IPS DF 19.7 (cell line): ENCODE data around the gene EBPL.

Experiments
- DNase-seq: peaks from one replicate; pipeline ENCODE4 v3.0.0-alpha.2; 2013; ENCODE audit warnings: low read depth, low spot score

Gene EBPL

DNA sequence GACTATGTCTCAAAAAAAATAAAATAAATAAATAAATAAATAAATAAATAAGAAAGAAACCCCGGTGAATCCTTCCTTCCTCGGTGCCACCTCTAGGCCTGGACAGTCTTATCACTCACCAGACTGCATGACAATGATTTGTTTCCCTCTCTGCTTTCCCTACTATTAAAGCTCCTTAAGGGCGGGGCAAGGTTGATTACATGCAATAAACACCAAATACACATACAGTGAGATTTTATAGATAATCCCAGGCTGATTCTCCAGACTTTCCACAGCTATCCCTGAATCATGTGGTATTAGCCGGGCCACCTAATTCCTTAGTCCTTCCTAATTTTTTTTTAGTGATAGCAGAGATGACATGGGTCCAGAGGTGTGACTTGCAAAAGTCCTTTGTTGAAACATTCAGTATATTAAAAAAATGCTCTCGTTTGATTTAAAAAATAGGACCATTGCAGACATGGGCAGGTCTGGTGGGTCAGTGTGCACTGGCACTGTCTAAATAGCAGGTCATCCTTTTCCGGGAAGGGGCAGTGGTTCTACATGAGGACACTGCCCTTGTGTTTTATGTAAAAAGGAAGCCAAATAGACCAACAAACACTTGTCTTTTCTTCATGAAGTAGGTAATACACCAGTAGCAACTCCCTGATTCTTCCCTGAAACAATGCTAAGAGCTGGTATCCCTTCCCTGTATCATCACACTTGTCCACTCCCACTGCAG lies 14.5 kb downstream of the EBPL start:
- DNase-seq, result no peak

DNA sequence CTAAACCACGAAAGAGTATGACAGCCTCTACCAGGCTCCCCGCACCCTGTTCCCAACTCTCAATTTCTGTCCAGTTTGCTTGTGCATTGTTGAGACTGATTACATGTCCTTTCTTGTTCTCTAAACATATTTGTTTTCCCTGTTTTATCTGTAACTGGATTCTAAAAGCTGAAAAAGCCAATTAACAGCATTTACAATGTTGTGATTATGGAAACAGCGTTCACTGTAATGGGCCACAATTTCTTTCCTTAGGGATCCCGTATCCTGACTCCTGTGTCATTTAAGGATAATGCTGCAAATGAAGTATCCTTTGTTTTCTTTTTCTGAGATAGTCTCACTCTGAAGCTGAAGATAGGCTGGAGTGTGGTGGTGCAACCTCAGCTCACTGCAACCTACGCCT lies 20.5 kb downstream of the EBPL start:
- DNase-seq, result no peak

DNA sequence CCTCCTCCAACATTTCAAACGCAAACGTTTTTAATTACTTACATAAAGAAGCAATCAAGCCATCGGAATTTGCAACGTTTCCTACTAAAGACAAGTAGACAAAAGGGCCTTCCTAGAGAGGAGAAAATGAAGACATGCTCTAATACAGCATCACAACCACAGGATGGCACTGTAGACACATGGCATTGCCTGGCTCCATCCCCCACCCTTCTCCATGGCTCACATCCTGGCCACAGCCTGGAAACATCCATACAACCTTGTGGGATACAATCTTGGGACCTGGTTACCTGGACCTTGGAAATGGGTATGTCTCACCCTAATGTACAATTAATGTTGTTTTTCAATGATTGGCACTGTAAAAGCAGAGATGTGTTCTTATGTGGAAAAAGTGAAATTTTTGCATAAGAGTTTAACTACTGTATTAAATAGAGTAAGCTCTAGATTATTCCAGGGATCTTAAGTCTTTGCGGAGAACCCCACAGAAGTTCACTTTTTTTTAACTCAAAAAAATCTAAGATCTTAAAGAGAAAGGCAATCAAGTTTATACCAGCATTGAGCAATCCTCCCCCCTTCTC lies 21.5 kb downstream of the EBPL start:
- DNase-seq, result no peak

DNA sequence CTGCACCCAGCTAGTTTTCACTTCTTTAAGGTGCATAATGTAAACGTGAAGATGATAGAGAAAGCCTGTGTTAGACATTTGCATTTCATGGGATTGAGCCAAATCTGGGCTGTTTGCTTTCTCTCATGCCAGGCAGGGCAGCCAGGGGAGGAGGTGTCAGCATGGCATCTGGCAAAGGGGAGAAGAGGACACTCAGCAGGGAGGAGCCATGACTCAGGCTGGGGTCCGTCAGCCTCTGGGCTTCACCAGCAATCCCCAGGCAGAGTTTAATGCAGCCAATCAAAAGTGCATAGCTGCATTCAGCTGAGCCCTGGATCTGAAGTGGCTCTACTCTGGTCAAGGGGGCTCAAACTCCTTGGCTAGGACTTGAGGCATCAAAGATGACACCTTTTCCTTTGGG lies 23.5 kb downstream of the EBPL start:
- no peak for DNase-seq

DNA sequence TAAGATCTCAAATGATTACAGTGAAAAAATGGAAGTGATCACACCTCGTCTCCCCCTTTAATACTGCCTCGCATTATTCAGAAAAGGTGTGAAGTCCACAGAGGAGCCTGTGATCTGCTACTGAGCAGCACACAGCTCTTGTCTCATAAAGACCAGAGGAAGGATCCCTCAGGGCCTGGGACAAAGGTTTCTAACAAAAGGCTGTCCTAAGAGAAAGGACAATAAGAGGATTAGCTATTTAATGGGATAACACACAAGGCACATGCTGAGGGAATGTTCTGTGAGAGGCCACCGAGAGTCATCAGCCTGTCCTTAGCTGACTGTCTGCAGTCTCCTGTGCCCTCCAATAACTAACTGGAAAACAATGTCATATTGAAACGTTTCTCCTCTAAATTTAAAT lies 26.7 kb downstream of the EBPL start:
- no peak for DNase-seq

DNA sequence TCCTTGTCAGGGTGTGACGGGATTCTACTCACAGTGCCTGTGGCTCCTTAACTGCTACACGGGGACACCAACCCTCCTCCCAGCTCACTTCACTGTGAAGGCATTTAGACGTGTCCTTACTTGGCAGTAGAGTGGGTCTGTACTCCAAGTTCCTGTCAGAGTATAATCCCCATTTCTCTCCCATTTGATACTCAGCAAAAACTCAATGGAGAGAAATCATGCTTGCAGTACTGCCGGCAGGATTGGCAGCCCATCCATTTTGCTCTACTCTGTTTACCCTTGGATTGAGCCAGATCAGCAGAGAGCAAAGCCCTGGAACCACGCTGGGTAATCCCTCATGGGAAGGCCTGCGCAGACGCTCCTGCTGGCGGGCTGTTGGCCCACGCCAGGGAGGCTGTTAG lies 34.0 kb downstream of the EBPL start:
- no peak for DNase-seq

DNA sequence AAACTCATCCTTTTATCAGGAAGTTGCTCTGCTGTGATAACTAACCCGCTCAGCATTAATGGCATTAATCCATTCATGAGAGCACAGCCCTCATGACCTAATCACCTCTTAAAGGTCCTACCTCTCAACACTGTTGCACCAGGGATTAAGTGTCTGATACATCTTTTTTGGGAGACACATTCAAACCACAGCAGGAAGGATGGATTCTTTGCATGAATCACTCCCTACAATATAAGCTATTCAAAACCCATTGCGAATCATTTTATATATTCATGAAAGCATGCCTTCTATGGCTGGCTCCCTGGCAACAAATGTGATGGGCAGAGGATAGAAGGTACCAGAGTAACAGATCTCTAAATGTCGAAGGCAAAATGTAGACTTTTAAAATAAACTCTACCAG lies 35.4 kb downstream of the EBPL start:
- DNase-seq, result no peak

DNA sequence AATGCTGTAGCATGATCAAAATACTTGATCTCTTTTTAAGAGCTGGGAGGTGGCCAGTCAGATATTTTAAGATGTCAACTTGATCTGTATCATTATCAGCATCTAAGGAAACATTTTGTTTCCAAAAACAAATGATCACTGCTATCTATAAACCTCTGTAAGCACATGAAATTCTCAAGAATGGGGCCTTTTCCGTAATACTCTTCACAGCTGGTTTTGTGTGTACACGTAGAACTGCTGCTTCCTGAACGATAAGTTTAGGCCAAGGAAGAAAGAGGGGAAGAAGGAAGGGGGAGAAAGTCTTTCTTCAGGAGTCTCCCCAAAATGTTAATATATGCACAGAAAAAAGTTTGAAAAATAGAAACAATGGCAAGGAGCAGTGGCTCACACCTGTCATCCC lies 37.3 kb downstream of the EBPL start:
- no peak for DNase-seq

DNA sequence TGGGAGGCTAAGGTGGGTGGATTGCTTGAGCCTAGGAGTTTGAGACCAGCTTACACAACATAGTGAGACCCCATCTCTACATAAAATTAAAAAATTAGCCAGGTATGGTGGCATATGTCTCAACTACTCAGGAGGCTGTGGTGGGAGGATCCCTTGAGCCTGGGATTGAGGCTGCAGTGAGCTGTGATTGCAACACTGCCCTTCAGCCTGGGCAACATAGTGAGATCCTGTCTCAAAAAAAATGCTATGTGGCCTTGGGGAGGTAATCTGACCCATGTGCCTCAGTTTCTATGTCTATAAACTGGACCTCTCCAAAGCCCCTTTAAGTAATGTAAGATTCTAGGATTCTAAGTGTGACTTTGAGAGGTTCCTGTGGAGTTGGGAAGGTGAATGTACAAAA lies 37.8 kb downstream of the EBPL start:
- no peak for DNase-seq

DNA sequence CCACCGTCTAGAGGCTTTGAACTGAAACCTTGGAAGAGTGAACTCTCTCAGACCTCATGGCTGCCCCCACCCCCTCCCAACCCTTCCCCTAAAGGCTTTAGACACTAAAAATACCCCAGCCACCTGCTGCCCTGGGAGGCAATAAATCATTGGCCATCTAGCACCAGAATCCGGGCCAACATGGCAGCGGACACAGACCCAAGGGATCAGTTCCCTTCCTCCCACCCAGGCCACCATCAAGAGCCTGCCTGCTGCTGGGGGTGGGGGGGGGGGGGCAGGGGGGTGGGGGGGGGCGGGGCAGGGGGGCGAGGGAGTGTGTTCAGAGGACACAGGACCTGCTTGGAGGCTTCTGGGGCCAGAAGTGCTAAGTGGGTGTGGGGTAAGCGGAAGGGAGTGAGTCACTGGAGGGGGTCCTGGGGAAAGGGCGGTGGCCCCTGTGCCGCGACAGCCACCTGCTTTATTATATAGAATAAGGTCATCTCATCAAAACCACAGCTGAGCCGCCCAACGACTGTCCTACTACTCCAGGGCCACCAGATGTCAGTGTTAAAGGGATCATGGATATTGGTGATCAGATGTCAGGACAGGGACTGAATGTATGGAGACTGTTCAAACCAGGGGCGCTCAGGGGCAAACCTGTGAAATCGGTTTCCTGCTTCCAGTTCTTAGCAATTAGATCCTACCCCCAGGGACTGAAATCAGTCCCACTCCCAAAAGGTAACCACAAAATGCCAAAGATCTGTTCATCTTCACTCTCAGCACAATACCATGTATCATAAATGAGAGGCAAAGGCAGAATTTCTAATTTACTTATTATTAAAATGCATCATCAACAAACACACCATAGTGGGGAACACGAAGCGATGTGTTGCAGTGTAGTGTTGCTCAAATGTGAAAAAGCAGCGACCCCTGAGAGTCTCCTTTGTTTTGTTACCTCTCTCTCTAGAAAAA lies 38.7 kb downstream of the EBPL start:
- DNase-seq, result no peak

DNA sequence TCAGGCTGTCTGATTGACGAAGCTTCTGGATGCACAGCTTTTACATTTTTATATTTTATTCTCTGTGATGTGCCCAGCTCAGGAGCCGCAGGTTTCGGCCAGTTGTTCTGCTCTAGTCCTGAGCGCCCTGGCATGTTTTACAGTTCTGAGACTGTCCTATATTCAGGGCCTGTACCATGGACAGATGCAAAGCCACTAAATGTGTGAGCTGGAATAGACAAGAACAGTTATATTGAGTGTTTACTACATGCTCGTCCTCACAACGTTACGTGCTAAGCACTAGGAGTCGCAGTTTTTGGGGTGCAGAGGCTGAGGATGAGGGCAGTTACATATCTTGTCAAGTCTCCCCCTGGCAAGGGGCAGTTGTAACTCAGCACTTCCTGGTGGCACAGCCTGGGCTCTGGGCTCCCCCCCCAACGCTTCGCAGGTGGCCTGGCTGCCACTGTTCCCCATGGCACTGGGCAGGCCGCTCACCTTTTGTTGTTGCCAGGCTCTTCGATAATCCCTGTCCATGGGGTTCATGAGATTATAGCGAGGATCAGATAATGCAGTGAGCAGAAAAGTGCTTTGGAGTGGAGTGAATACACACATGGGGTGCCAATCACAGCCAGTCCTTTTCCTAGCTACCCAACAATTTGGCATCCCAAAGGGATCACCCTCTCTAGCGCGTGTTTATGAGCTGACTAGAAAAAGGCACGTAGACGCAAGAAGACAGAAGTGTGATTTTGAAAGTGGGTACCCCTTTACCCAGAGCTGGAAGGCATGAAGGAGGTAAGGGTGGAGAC lies 39.5 kb downstream of the EBPL start:
- no peak for DNase-seq

DNA sequence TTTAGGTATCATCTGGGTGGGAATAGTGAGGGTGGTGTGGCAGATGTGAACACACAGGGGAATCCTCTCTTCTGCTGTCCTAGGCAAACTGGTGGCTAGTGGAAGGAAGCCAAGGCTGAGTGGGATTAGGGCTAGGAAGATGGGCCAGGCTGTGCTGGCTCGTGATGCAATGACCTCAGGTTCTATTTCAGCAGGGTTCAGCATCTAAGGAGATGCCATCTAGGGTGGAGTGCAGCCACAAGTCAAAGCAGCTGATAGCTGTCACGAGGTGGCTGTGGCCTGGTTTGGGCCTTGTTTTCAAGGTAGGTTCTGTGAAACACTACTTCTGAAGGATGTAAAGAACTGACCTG lies 41.3 kb downstream of the EBPL start:
- DNase-seq, result no peak

DNA sequence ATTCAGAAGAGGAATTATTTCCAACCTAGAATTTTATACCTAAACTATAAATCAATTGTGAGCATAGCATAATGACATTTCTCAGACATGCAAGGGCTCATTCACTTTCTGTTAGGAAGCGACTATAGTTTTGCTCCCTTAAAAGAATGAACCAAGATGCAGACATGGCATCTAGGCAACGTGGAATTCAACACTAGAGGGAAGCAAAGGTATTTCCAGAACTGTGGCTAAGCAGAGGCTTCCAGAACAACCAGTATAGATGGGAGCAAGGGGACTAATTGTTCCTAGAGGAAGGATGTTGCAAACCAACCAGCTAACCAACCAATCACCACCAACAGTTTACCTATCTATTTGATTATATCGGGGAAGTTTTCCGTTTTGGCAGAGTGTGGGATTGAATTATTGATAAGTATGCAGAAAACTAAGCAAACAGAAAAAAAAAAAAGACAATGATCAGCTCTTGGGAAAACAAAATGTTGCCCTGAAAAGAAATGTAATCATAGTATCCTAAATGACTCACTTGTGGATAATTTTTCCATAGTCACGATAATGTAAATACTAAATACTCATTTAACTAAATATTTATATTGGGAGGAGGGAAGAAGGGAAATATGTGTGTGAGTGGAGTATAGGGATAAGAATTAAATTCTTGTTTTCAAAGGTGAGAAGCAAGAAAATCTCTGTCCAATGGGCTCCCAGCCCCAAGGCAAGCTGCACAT lies 41.9 kb downstream of the EBPL start:
- DNase-seq, result peak; percentile 20

DNA sequence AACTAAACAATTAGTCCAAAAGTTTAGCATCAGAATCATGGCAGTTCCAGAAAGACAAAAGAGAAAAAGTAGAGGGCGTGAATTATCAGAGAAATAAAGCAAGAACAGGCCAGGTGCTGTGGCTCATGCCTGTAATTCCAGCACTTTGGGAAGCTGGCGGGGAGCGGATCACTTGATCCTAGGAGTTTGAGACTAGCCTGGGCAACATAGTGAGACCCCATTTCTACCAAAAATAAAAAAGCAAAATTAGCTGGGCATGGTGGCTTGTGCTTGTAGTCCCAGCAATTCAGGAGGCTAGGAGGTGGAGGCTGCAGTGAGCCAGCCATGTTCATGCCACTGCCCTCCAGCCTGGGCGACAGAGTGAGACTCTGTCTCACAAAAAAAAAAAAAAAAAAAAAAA lies 44.6 kb downstream of the EBPL start:
- DNase-seq, result no peak

DNA sequence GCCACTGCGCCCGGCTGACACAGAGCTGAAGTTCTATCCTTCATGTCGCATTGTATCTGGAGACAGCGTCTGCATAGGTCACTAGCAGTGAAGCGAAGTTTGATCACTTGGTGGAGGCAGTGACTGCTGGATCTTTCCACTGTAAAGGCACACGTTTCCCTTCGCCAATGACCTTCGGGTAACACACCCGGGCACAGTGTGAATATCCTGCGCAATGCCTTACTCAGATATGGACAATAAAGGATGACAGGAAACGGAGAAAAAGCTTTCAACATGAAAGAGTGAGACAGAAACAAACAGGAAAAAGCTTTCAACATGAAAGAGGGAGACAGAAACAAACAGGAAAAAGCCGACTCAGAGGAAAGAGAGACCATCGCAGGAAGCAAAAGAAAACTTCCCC lies 45.8 kb downstream of the EBPL start:
- DNase-seq, result no peak

DNA sequence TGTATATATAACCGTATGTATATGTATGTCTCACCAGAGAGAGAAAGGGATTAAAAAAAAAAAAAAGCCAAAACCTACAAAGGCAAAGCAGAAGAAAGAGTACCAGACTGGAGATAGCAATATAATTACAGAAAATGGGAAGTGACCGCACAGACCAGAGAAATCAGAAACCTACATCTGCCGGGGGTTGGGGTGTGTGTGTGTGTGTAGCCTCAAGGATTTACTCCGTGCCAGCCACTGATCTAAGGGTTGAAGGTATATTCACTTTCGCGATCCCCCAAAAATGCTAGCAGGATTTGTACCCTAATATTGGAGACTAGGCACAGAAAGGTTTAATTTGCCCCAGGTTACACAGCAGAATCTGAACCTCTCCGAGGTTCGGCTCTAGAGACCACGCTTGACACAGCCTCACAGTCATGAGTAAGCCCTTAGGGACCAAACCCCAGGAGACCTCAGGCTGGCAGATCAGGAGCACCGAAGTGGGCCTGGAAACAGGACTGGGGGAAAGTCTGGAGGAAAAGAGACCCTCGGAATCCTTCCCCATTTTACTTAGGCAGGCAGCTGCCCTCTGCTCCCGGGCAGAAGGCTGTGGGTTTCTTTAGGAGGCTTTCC lies 48.1 kb downstream of the EBPL start:
- no peak for DNase-seq

DNA sequence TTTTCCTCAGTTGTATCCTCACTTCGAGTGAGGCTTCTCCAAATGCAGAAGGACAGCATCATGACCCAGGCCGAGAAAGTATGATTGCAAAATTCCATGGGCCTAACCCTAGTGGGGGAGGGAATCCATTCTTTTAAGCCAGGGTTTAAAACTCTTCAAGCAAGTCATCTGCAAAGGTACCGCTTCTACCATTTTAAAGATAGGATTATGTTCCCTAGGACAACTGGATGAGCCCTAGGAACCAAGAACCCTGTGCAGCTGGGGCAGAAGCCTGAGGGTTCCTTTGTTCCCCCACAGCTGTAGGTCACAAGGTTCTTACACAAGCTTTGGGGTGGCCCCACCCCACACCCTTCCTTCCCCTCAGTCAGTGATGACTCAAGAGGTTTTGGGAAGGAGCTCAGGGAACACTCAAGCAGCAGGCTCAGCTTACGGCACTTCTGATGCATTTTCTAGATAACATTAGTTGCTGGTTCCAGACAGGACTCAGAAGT lies 49.4 kb downstream of the EBPL start:
- no peak for DNase-seq

DNA sequence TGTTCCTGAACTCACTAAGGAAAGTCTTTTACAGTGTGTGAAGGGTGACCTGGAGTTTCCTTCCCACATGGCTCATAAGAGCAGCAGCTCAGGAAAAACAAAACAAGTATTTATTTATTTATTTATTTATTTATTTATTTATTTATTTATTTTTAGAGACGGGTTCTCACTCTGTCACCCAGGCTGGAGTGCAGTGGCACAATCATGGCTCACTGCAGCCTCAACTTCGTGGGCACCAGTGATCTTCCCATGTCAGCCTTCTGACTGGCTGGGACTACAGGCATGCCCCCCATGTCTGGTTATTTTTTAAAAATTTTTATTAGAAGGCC lies 52.6 kb downstream of the EBPL start:
- DNase-seq, result no peak

DNA sequence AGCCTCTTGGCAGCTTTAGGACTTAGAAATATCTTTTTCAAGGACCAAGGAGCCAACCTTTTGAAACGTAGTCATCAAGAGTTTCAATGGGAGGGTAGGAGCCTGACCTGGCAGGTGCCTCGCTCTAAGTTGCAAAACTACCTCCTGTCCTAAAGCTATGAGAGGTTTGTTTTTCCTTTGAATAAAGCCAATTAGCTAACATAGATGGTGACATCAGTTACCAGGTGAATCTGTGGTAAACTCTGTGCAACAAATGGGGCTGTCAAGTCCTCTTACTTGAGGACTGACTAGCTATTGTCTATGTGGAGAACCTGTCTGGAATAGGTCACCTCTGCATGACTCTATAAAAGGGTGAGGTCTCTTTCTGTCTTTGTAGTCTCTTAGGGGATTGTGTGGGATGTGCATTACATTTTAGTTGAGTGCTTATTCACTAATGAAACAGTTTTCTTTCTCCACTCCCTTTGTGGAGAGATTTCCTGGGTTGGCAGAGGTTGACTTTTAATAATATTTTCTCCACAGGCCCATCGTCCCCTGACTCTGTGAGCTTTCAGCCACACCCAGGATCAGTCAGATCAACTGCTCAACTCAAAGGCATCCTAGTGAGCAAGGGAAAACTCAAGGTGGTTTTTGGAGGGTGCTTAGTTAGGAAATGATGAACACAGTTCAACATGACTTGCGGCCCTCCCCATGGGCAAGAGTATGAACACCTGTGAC lies 53.1 kb downstream of the EBPL start:
- no peak for DNase-seq

DNA sequence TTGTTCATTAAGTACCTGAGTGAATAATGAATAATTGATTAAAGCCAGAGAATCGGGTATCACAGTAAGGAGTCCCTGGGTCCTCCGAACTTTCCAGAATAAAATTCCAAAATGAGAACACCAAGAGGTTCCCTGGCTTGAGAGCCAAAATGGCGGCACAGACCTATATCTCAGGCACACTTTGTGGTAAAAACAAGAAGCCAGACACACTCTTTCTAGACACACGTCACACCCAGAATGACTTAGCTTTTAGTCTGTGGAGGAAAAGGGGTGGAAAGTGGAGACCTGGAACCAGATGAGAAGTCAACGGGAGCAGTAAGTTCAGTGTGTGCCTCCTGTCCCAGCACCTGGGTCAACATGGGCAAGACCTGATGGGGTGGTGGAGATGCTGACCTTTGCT lies 54.6 kb downstream of the EBPL start:
- no peak for DNase-seq
